Stimulated activated CD4-positive, alpha-beta T cell treated with anti-CD3 and anti-CD28 coated beads, Interleukin-2, amount 100 ng/mL, for 48 hours (primary cell): ENCODE data around the gene EML4.
"Not testable (repeated sequence)": the region's sequence is repeated elsewhere in the genome, so short reads cannot be mapped to it uniquely, and the experiment has no call there.

Experiments
- DNase-seq, 2 donors: peaks; one replicate each; pipeline ENCODE4 v3.0.0-alpha.2; 2020

EML4 gene

GRCh38 chr2:42315844-42316470 lies 146.8 kb downstream of the EML4 start:
- DNase-seq = no peak

GRCh38 chr2:42316910-42317309 lies 147.8 kb downstream of the EML4 start:
- no peak for DNase-seq

- DNase-seq = no peak
These were observed 148.3 kb downstream of the EML4 start for GRCh38 chr2:42317486-42317885.

GRCh38 chr2:42317945-42318344 lies 148.8 kb downstream of the EML4 start:
- no peak for DNase-seq

GRCh38 chr2:42319265-42319664 lies 150.1 kb downstream of the EML4 start:
- no peak for DNase-seq

- DNase-seq = no peak
These were observed 152.4 kb downstream of the EML4 start for GRCh38 chr2:42321452-42322064.

GRCh38 chr2:42324244-42324643 lies 155.1 kb downstream of the EML4 start:
- DNase-seq = no peak

GRCh38 chr2:42324949-42325348 lies 155.8 kb downstream of the EML4 start:
- no peak for DNase-seq

GRCh38 chr2:42325609-42326008 lies 156.5 kb downstream of the EML4 start:
- DNase-seq = no peak

GRCh38 chr2:42327125-42327524 lies 158.0 kb downstream of the EML4 start:
- DNase-seq = no peak

GRCh38 chr2:42328148-42328833 lies 159.1 kb downstream of the EML4 start:
- DNase-seq = no peak

- DNase-seq = no peak
These were observed 159.8 kb downstream of the EML4 start for GRCh38 chr2:42328923-42329322.

- no peak for DNase-seq
These were observed 160.6 kb downstream of the EML4 start for GRCh38 chr2:42329736-42330135.

- no peak for DNase-seq
These were observed 162.6 kb downstream of the EML4 start for GRCh38 chr2:42331569-42332284.

- DNase-seq = no peak
These were observed 163.4 kb downstream of the EML4 start for GRCh38 chr2:42332575-42332974.

GRCh38 chr2:42333579-42333978 lies 164.4 kb downstream of the EML4 start:
- no peak for DNase-seq

GRCh38 chr2:42334220-42334619 lies 165.1 kb downstream of the EML4 start:
- DNase-seq = no peak

GRCh38 chr2:42334865-42335264 lies 165.7 kb downstream of the EML4 start:
- not testable (repeated sequence) for DNase-seq

GRCh38 chr2:42335514-42336104 lies 166.5 kb downstream of the EML4 start:
- no peak for DNase-seq

GRCh38 chr2:42336361-42336965 lies 167.3 kb downstream of the EML4 start:
- DNase-seq = no peak

GRCh38 chr2:42337356-42337820 lies 168.2 kb downstream of the EML4 start:
- no peak for DNase-seq

GRCh38 chr2:42337846-42338566 lies 168.9 kb downstream of the EML4 start:
- no peak for DNase-seq
